Measurements from ENCODE around the gene TMEM200A. TPM values are rescaled to one million over a fixed set of nuclear protein-coding genes. Genes with fewer than 3 reads are reported as not detected.

TMEM200A gene
- total RNA-seq, 2 donors from 2014 or later: 0.87 to 5.1 TPM

DNA sequence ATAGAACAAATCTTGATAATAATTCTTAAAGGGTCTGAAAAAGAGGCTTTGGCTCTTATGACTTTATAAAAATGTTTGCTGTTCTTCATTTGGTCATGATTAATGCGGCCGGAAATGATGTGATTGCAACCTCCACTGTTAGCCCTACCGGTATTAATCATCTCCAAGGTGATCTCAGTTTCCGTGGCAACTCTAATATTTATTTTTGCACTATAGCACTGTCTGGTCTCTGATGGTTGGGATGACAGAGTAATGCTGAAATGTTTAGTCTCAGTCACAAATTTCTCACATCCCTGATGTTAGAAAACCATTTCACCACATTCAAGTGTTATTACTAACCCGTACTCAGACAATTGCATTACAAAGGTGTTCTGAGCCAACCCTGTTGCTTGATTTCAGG lies 87.4 kb downstream of the TMEM200A start:
- TF ChIP-seq POLR2AphosphoS5 (IDR thresholded peaks at IDR 0.05): no peak
- TF ChIP-seq POLR2A (IDR thresholded peaks at IDR 0.05): no peak
- TF ChIP-seq, protein P1, sequence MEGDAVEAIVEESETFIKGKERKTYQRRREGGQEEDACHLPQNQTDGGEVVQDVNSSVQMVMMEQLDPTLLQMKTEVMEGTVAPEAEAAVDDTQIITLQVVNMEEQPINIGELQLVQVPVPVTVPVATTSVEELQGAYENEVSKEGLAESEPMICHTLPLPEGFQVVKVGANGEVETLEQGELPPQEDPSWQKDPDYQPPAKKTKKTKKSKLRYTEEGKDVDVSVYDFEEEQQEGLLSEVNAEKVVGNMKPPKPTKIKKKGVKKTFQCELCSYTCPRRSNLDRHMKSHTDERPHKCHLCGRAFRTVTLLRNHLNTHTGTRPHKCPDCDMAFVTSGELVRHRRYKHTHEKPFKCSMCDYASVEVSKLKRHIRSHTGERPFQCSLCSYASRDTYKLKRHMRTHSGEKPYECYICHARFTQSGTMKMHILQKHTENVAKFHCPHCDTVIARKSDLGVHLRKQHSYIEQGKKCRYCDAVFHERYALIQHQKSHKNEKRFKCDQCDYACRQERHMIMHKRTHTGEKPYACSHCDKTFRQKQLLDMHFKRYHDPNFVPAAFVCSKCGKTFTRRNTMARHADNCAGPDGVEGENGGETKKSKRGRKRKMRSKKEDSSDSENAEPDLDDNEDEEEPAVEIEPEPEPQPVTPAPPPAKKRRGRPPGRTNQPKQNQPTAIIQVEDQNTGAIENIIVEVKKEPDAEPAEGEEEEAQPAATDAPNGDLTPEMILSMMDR (IDR thresholded peaks at IDR 0.05): no peak
- intact Hi-C loops (cut with DNase I): no loop called here
- 93% methylated on average over 5 of the region's 5 CpGs for WGBS
- H3K9me3 ChIP-seq: no peaks in the 10 kb centered on the region
- no peaks in the 10 kb centered on the region for H3K27me3 ChIP-seq (replicated peaks; ENCODE audit: insufficient read depth)
- no peak overlapping the region for H3K4me3 ChIP-seq
- no peak overlapping the region for H3K27ac ChIP-seq
- no peaks in the 10 kb centered on the region for H3K36me3 ChIP-seq
- H3K4me1 ChIP-seq (replicated peaks): no peaks in the 10 kb centered on the region
- no peak for DNase-seq (ENCODE audit: low spot score)

DNA sequence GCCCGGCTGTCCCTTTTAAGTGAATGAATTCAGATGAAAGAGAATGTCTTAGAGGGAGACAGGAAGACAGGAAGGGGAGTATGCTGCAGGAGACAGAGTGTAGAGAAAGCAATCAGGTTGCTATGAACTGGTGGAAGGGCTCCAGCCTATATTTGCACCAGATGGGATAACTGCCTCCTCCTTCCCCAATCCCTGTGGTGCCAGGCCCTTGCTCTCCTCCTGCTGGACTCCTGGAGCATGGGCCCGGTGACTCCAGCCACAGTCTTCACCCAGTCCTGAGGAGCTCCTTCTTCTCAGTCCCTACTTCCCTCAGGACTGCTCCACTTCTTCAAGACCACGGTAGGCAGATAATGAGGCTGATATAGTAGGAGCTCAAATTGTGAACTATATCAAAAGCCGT lies 91.8 kb downstream of the TMEM200A start:
- TF ChIP-seq POLR2A (IDR thresholded peaks at IDR 0.05) (no peak), POLR2AphosphoS5 (IDR thresholded peaks at IDR 0.05) (no peak)
- TF ChIP-seq, protein P1 (IDR thresholded peaks at IDR 0.05): no peak
- H3K4me1 ChIP-seq (replicated peaks): no peaks in the 10 kb centered on the region
- DNase-seq (ENCODE audit: low spot score): no peak
- H3K27ac ChIP-seq: no peak overlapping the region
- no peak overlapping the region for H3K4me3 ChIP-seq
- H3K27me3 ChIP-seq (replicated peaks; ENCODE audit: insufficient read depth): no peaks in the 10 kb centered on the region
- WGBS: 85% methylated on average over 4 of the region's 4 CpGs
- no peaks in the 10 kb centered on the region for H3K36me3 ChIP-seq
- intact Hi-C loops (cut with DNase I): no loop called here
- H3K9me3 ChIP-seq: no peaks in the 10 kb centered on the region

DNA sequence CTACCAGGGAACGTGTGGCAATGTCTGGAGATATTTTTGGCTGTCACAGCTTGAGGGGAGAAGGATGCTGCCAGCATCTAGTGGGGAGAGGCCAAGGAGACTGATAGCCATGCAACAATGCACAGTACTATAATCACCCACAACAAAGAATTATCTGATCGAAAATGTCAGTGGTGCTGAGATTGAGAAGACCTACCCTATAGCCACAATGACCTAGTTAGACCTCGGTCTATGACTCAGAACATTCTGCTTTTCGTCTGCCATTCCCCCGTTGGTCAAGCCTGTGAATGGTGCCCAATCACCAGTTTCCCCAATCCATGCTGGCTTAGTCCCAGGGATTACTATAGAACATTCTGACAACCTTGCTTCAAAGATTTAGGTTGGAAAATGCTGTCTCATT lies 93.5 kb downstream of the TMEM200A start:
- H3K4me3 ChIP-seq: no peak overlapping the region
- intact Hi-C loops (cut with DNase I): no loop called here
- H3K36me3 ChIP-seq: no peaks in the 10 kb centered on the region
- DNase-seq (ENCODE audit: low spot score): no peak
- no peak overlapping the region for H3K27ac ChIP-seq
- H3K4me1 ChIP-seq (replicated peaks): no peaks in the 10 kb centered on the region
- no peaks in the 10 kb centered on the region for H3K27me3 ChIP-seq (replicated peaks; ENCODE audit: insufficient read depth)
- 92% methylated on average over 5 of the region's 5 CpGs for WGBS
- no peaks in the 10 kb centered on the region for H3K9me3 ChIP-seq
- TF ChIP-seq, protein P1 (IDR thresholded peaks at IDR 0.05): no peak
- TF ChIP-seq POLR2A (IDR thresholded peaks at IDR 0.05): no peak
- no peak for TF ChIP-seq POLR2AphosphoS5 (IDR thresholded peaks at IDR 0.05)

DNA sequence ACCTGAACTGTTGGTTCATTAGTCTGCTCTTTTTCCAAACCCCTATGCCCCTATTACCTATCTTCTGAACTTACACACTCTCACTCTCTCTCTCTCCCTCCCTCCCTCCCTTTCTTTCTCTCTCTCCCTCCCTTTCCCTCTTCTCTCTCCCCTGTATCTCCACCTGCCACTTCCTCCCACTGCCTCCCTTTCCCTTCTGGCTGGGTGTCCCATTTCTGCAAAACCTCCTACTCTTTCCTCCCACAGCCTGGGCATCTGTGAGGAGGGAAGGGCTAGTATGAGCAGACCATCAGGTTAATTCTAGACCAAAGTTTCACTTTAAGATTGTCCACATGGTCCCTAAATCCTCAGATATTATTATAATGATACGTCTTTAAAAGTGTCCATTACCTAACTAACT lies 95.1 kb downstream of the TMEM200A start:
- H3K36me3 ChIP-seq: no peaks in the 10 kb centered on the region
- H3K4me1 ChIP-seq (replicated peaks): no peaks in the 10 kb centered on the region
- no peak for DNase-seq (ENCODE audit: low spot score)
- H3K9me3 ChIP-seq: no peaks in the 10 kb centered on the region
- no peaks in the 10 kb centered on the region for H3K27me3 ChIP-seq (replicated peaks; ENCODE audit: insufficient read depth)
- H3K4me3 ChIP-seq: no peak overlapping the region
- H3K27ac ChIP-seq: no peak overlapping the region
- intact Hi-C loops (cut with DNase I): no loop called here
- 90% methylated on average over 1 of the region's 1 CpG for WGBS
- TF ChIP-seq, protein P1 (IDR thresholded peaks at IDR 0.05): no peak
- TF ChIP-seq POLR2A (IDR thresholded peaks at IDR 0.05) (no peak), POLR2AphosphoS5 (IDR thresholded peaks at IDR 0.05) (no peak)

DNA sequence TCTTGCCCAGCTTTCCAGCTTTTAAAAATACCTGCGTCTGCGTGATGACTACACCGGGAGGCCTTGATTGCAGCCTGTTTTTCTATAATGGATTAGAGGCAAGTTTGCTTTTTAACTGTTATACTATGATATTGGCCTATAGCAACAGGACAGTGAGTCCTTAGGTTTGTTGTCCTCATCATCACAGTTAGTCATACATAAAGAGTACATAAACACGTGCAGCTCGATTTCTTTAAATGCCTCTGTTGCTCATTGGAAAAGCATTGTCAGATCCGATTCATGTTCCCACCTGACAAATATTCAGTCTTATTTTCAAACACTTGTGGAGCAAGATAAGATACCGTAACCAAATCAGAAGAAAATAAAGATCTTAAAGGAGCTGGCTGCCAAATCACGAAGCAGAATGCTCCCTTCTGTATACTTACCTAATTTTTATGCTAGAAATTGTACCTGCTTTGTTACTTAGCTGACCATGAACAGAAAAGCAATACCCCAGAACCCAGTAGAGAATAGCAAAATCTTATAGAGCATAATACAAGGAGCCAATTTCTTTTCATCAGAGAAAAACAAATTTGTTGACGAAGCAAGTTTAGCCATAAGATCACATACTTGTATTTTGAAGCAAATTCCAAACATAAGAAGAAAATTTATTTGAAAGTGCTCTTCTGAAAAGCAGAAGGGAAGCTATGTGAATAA lies 100.4 kb downstream of the TMEM200A start:
- WGBS: 74% methylated on average over 9 of the region's 9 CpGs
- intact Hi-C loops (cut with DNase I): no loop called here
- no peaks in the 10 kb centered on the region for H3K27me3 ChIP-seq (replicated peaks; ENCODE audit: insufficient read depth)
- no peak overlapping the region for H3K27ac ChIP-seq
- TF ChIP-seq POLR2A (IDR thresholded peaks at IDR 0.05) (no peak), POLR2AphosphoS5 (IDR thresholded peaks at IDR 0.05) (no peak)
- TF ChIP-seq, protein P1 (IDR thresholded peaks at IDR 0.05): no peak
- no peaks in the 10 kb centered on the region for H3K9me3 ChIP-seq
- no peaks in the 10 kb centered on the region for H3K36me3 ChIP-seq
- no peak for DNase-seq (ENCODE audit: low spot score)
- no peaks in the 10 kb centered on the region for H3K4me1 ChIP-seq (replicated peaks)
- no peak overlapping the region for H3K4me3 ChIP-seq

All from prostate gland (tissue), 2 donors.